ENCODE results near the gene ARHGAP18.

The ARHGAP18 gene

DNA sequence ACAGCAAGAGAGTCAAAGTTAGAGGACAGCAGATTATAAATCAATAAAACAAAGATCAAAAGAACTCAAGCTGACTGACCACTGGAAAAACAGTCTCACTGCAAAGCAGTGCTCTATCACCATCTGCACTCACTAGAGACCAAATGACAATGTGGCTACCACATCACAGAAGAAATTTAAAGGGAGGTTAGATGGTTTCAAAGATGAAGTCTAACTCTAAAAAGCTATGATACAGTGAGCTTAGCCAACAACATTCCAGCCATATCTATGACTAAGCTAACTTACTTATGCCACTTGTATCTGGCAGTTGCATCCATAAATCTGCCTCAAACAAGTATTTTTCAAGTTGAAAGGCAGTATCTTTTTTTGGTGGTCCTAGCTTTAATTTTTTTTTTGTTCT is 68.6 kb downstream of the ARHGAP18 start:
- DNase-seq: no peak

DNA sequence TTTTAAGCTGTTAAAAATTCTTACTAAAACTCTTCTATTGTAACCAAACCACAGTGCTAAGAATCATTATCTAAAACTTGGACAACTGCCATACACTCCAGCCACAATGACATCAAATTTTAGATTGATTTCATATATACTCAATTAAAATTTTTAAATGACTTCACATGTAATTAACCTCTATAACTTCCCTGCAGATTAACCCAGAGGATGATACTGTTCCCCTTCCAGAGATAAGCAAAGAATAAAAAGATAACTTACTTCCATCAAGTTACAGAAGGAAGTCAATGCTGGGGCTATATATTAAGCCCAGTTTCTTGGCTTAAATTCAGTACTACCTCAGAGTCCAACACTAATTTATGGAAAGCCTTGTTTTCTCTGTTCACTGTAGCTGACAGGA is 71.3 kb downstream of the ARHGAP18 start:
- DNase-seq: no peak

DNA sequence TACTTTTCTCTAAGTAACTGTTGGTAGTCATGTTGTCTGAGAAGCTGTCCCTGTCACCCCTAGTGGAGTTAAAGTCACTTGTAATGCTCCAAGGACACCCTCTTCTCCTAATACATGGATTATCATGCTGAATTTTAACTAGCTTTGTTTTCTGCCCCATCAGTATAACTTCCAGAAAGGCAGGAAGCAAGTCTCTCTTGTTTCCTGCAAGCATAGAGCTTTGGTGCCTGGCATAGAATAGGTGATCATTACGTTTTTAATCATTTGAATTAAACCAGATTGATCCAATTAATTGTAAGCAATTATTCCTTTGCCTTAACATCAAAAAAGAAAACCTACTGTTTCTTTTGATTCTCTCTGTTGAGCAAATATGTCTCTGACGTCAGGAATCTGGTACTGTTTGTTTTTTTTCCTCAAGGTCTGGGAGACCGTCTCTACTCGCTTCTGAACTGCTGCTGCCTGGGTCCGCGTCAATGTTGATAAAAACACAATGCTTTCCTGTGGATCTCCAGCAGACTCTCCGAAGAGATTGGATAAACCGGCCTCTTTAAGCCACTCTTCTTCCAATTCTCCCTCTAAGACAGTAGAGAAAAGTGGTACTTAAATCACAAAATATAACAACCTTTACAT is 71.8 kb downstream of the ARHGAP18 start:
- no peak for DNase-seq

DNA sequence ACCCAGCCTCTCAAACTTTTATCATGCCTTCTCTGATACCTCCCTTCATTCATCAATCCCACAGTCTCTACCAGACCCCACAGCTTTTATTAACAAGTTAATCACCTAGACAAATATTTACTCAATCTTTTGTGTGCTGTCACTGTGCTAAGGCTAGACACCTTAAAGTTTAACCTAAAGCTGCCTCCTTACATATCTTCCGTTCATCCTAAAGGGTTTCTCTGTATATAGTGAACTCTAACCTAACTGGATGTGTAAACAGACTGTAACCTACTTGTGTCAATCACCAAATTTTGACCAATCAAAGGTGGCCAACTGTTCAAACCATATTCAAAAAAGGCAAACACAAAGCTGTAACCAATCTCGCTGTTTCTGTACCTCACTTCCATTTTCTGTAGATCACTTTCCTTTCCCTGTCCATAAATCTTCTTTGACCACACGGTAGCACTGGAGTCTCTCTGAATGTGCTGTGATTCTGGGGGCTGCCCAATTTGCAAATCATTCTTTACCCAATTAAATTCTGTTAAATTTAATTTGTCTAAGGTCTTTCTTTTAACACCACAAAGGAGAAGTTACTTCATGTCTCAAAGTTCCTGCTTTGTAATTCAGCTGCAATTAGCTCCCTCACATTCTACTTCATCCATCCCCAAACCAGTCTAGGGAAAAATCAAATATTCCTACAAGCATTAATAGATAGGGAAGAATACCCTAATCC is 72.5 kb downstream of the ARHGAP18 start:
- no peak for DNase-seq

DNA sequence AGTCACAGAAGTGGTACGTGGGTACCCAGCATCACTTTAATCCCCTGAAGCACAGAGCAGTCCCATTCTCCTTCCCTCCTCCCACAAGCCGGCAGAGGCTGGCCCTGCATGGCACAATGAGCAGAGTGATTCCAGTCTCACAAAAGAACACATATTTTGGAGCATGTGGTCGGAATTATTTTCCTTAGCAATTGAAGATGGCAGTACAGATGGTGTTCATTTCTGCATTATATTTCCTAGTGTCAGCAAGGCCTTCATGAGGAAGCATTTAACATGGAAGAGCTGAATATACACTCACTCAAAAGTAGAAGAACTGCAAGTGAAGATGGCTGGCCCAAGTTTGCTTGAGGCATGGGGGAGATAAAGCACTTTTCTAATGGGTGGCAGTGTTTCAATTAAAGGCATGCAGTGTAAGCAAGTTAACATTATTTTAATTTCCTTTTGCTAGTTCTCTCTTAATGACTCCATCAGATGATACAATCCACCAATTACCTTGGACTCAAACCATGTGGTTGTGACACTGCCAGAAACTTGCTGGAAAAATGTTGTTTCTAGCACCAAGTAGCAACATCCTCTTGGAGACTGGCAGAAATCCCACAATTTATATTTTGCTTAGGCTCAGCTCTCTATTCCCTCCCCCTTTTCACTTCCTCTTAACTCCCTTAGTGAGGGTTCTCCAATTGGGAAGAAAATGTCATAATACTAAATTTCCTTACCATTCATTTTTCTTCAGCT is 74.4 kb downstream of the ARHGAP18 start:
- DNase-seq: peak; percentile 83

DNA sequence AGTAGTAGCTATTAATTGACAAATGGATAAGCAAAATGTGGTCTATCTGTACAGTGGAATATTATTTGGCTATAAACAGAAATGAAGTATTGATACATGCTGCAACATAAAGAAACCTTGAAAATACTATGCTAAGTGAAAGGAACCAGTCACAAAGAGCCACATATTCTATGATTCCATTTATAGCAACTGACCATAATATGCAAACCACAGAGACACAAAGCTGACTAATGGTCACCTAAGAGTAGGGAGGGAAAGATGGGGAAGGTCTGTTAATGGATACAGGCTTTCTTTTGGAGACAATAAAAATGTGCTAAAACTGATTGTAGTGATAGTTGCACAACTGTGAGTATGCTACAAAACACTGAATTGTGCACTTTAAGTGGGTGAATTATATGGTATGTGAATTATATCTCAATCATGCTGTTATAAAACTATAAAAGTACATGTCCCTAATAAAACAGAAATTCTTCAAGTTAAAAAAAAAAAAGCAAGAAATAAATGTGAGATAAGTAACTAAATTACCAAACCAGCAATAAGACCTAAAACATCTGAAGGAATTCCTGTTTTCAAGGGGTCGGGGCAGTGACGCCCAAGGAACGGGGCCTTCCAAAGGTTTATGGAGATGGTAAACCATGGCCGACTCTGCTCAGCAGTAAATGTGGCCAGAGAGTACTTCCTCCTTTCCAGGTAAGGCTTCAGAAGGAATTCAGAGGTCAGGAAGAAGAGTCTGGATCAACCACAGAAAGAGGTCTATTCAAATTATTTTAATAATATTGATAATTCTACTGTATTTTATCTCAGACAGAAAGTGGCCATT is 75.4 kb downstream of the ARHGAP18 start:
- DNase-seq: no peak

DNA sequence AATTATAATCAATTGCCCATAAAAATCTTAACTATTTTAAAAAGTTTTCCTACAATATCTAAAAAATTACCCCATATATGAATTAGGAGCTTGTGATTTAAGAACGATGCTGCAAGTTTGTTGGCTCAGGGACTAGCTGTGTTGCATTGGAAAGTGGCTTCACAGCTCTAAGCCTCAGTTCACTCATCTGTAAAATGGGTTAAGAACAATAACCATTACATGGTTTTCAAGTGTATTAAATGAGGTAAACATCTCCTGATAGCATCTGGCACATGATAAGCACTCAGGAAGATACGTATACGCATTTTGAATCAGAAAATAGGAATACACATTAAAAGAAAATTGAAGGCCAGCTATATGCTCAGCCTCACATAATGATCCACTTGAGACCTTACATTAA is 76.4 kb downstream of the ARHGAP18 start:
- DNase-seq: no peak

DNA sequence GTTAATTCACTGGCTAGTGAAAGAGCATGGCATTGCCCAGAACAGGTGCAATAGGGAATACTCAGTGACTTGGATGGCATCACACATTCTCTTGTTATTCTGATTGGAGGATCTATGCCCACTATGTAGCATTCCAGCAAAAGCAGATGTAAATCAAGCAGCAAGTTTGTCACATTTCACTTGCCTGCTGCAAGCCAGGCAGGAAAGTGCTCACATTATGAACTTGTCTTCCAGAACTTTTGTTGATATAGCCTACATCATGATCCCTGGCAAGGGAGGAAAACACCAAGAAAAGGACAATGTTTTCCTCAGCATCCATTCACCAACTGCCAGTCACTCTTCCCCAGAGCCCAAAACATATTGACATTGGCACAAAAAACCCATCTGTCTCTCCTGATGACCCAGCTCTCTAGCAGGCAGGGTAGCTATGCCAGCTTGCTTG is 77.8 kb downstream of the ARHGAP18 start:
- no peak for DNase-seq

DNA sequence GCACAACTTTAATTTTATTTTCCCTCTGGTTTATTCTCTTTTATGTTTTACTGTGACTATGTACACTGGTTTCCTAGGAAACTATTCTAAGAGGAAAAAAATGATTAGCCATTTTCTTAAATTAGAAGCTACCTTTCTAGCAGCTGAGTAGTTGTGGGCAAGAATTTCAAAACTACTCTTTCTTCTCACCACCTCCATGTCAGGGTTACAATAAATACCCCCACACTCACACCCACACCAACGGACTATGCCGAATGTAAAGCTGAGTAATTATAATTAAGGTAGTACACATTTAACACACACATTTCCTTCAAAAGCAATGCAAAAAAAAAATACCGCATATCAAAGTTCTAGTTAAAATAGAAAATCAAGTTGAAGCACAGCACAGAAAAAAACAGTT is 78.9 kb downstream of the ARHGAP18 start:
- no peak for DNase-seq

DNA sequence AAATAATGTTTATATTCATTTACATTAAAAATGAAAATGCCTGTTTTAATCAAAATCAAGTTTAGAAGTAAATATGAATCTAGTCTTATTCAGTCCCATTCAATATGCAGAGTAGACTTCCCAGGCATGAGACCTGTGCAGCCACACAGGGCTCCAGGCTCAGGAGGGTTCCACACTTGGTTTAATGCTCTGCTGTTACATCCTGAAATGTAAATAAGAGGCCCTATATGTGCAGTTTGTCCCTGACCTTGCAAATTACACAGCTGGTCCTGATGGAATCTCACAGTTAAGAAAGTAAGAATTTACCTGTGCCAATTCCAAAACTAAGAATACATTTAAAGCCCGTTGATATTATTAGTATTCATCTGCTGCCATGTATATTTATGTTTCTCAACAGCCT is 79.4 kb downstream of the ARHGAP18 start:
- DNase-seq: no peak

DNA sequence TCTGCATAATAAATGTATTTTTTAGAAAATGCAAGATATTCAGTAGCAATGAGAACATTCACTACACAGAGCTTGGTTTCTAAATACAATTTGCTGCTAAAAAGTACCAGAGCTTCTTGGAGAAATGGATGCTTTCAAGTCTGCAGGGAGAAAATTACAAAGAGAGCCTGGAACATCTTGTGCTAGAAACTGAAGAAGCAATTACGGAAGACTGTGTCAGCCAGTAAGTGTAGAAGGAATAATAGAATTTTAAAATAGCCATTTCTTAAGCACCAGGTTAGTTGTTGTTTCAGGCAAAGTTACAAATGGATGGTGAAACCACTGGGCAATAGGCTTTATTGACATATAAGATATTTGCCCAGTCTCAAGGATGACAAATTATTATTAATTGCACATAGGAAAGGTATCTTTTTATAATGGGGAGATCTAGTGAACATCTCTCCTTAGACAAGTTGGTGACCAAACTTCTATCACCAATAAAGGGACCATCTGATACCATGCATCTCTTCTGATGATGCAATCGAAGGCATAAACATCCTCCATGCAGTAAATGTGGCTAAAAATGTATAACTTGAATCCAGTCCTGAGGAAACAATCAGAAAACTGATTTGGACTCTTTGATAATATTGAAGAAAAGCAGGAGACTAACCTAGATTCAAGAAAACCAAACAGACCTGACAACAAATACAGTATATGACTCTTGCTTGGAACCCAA is 81.7 kb downstream of the ARHGAP18 start:
- no peak for DNase-seq

DNA sequence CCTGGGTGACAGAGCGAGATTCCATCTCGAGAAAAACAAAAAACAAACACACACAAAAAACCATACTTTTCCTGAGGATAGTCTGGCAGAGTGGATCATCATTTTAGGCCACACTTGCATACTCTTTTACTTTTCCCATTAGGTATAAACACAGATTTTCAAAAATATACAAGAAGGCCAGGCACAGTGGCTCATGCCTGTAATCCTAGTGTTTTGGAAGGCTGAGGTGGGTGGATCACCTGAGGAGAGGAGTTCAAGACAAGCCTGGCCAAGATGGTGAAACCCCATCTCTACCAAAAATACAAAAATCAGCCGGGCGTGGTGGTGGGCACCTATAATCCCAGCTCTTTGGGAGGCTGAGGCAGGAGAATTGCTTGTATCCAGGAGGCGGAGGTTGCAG is 85.5 kb downstream of the ARHGAP18 start:
- no peak for DNase-seq

DNA sequence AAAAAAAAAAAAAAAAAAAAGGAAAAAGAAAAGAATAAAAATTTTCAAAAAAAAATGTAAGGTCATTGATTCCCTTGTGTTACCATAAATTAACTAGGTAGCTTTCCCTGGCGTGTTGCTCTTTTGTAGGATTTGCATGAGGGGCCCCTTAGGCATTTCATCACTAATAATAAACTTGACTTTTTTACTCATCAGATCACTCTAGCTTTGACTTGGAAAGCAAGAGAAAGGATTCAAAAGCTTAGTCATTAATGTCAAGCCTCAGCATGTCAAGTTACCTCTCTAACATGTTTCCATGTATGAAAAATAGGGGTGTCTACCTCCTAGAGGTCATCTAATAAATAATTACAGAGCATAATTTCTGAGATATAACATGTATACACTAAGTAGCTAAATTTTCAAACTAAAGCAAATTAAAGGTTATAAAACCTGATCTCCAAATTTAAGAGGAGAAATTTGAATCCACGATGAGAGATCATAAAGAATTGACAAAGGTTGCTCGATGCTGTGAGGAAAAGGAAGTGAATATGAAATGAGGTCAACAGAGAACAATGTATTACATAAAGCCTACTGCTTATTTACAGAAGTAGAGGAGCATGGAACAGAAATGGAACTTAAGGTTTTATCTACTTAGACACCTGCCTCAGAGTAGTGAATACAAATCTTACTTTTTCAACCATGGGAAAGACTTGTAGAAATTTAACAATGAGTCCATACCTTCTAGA is 86.8 kb downstream of the ARHGAP18 start:
- no peak for DNase-seq

DNA sequence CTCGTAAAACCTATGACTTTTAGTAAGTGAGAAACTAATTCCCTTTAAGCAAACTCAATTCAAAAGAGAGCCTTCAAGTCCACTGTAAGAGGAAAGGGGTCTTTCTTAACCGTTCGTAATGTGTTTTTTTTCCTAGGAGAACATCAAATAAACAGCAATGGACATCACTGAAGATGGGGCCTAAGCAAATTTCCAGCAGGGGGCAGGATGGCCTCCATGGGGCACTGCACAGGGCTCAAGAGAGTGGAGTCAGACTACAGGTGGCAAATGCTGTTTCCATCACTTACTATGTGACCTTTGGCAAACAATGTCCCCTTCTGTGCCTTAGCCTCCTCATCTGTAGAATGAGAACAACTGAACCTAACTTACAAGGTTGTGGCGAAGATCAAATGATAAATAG is 88.7 kb downstream of the ARHGAP18 start:
- DNase-seq: no peak

DNA sequence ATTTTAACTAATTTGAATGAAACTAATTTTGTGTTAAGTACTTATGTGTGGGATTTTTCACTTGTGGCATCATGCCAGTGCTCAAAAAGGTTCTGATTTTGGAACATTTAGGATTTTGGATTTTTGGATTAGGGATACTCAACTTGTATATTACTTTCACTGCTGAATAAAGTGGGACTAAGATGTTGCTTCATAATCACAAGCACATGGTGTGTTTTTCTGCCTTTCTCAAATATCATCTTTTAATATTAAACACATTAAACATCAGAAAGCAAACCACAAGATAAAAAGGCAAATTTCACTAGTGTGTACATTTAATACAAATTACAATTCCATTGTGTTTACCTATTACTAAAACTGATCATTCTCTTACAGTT is 89.8 kb downstream of the ARHGAP18 start:
- DNase-seq: no peak

DNA sequence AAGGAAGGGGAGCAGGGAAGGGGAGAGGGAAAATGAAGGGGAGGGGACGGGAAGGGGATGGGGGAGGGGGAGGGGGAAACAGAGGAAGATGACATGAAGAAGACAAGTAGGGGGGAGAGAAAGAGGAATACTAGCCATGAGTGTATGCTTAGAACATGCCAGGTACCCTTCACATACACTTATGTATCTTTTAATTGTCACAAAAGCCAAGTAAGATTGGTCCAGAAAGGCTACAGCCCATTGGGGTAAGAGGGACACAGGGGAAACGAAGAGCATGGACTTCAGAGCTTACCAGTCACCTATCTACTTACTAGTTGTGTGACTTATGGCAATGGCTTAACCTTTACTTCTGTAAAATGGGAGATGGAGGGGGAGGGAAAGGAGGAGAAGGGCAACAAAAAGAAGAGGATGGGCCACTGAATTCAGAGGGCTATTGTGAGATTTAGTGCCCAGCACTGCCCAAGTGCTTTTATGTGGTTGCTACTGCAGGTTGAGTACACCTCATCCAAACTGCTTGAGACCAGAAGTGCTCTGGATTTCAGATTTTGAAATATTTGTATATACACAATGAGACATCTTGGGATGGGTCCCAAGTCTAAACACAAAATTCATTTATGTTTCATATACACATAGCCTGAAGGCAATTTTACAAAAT is 90.3 kb downstream of the ARHGAP18 start:
- no peak for DNase-seq

DNA sequence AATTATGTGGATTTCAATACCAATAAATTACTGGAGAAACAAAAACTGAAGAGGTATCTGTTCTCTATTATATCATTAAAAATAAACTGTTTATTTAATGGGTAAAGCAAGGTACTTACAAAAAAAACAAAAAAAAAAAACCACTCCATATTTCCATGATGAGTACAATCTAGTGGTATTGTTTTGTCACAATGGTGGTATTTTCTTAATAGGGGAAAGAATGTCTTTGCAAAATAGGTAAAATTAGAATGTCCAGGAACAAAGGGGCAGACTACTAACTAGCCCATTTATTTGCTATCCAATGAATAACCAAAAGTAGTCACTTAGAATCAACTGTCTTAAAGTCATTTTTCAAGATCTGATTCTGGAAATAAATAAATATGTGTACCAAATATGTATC is 92.0 kb downstream of the ARHGAP18 start:
- no peak for DNase-seq

DNA sequence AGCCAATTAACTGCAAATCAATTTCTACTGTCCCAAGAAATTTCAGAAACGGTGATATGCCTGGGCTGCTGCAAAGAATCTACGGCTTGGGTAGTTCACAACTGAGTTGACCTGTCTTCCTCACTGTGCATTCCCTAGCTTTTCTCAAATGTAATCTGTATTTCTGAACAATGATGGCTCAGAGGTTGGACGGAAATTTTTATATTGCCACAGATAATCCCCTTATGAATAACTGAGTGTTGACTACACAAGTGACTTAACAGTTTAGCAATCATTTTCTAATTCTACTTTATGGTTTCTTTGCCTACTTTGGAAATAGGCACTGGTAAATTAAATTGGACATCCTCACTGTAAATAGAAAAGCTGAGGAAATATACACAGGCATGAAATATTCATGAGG is 94.5 kb downstream of the ARHGAP18 start:
- no peak for DNase-seq

DNA sequence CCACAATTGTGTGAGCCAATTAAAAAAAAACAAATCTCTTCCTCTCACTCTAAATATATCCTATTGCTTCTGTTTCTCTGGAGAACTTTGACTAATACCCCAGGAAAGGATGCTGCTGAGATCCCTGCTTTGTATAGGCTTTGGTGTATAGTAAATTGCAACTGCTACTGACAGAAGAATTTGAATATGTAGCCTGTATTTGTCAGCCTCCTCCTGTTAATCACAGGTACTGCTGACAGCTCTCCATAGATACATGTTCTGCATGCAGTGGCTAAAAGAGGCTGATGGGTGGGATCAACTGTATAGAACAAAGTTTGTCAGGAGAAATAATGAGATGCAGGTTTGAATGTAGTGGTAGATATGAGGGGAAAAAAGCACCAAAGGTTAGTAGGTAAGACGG is 95.0 kb downstream of the ARHGAP18 start:
- DNase-seq: no peak

DNA sequence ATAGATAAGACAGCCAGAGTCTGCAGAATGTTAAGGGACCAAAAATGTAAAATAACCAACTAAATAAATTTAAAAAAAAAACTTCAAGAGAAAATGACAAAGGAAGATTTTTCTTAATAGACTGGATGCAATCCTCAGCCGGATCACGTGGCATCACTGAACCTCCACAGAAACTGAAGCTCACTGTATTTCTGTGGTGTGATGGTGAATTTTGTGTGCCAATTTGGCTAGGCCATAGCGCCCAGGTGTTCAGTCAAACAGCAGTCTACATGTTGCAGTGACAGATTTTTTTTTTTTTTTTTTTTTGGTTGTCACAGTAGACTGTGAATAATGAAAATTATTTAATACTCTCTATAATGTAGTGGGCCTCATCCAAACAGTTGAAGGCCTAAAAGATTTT is 95.5 kb downstream of the ARHGAP18 start:
- no peak for DNase-seq

DNA sequence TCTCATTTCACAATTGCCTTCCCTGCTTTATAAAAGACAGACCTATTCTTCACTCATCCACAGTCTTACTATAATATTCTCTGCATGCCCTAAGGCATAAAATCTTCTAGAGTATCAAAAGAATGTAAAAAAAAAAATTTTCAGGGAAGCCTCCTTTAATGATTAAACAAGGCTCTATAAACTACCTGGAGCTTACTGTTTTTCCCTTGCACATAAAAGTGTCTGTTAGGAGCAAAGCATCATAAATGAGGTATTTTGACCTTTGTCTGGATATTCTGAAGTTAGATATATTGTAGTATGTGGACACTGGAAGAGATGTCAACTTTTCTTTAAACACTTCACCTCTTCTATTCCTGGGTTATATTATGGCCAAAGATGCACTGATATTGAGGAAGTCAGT is 97.5 kb downstream of the ARHGAP18 start:
- no peak for DNase-seq

Data from right hindlimb (tissue), 1 donor.